K562 (cell line): ENCODE measurements around the gene NRGN. TPM values are rescaled to one million over a fixed set of nuclear protein-coding genes. Genes with fewer than 3 reads are reported as not detected.

Experiments
- BCOR ChIP-seq: fragments of 450-650 bp; IDR thresholded peaks from 2 replicates; pipeline ENCODE4 v1.6.1; 2016
- CBX2 ChIP-seq: fragments of 200-600 bp; sonication (generic); IDR thresholded peaks from one replicate; pipeline ENCODE4 v1.6.1; 2012; ENCODE audit warnings: mild to moderate bottlenecking, low read length, inconsistent platforms; ENCODE audit not compliant: insufficient read depth, poor library complexity, severe bottlenecking
- CTBP1 ChIP-seq: fragments of 450-650 bp; IDR thresholded peaks from 2 replicates; pipeline ENCODE4 v1.6.1; 2016; ENCODE audit warnings: borderline replicate concordance
- DIDO1 ChIP-seq: fragments of 450-650 bp; IDR thresholded peaks from 2 replicates; pipeline ENCODE4 v1.6.1; 2016; ENCODE audit warnings: low read depth, missing biosample characterization, missing genetic modification characterization
- ETV6 ChIP-seq, 3 experiments: fragments of 150-350 bp in 1 of 3; sonication (generic) in 1 of 3; formaldehyde crosslinking in 1 of 3; IDR thresholded peaks; 2 replicates each; pipeline versions ENCODE4 v1.6.1 to v1.8.0; 2014 to 2022; ENCODE audit warnings: borderline replicate concordance in 2 of 3, low read depth in 2 of 3, antibody characterized with exemption in 1 of 3, low read length in 1 of 3, mild to moderate bottlenecking in 1 of 3, missing genetic modification reagents in 1 of 3
- FOXA3 ChIP-seq, 2 experiments: fragments of 450-650 bp in 1 of 2; sonication (generic) in 1 of 2; formaldehyde crosslinking; IDR thresholded peaks in 1 of 2; conservative IDR thresholded peaks in 1 of 2; 2 replicates each; pipeline versions ENCODE4 v1.4.0 to v1.8.0; 2020 to 2022; ENCODE audit warnings: mild to moderate bottlenecking in 2 of 2, missing genetic modification reagents in 1 of 2
- IFI16 ChIP-seq: fragments of 250-450 bp; sonication (Bioruptor Pico); IDR thresholded peaks from 2 replicates; pipeline ENCODE4 v2.1.2; 2022; ENCODE audit warnings: mild to moderate bottlenecking, inconsistent platforms
- NFXL1 ChIP-seq: fragments of 450-650 bp; formaldehyde crosslinking; IDR thresholded peaks from 2 replicates; pipeline ENCODE4 v1.4.0; 2021; ENCODE audit warnings: mild to moderate bottlenecking
- POLR2H ChIP-seq: IDR thresholded peaks from 2 replicates; pipeline ENCODE4 v1.6.1; 2016; ENCODE audit warnings: missing genetic modification characterization, low read depth, mild to moderate bottlenecking, control low read depth, missing compliant biosample characterization, moderate library complexity
- U2AF1 ChIP-seq: fragments of 200-400 bp; formaldehyde crosslinking; optimal IDR thresholded peaks from 2 replicates; pipeline ENCODE3; 2017; ENCODE audit warnings: mild to moderate bottlenecking, low read depth, low read length, moderate library complexity
- ZNF140 ChIP-seq: fragments of 250-450 bp; sonication (Bioruptor Pico); IDR thresholded peaks from 2 replicates; pipeline ENCODE4 v1.8.0; 2021; ENCODE audit warnings: moderate library complexity, mild to moderate bottlenecking, inconsistent platforms
- ZNF143 ChIP-seq: sonication (generic); formaldehyde crosslinking; IDR thresholded peaks from 2 replicates; pipeline ENCODE4 v1.9.0; 2022; ENCODE audit warnings: mild to moderate bottlenecking, missing genetic modification reagents
- ZNF224 ChIP-seq: sonication (generic); formaldehyde crosslinking; IDR thresholded peaks from 2 replicates; pipeline ENCODE4 v1.8.0; 2022; ENCODE audit warnings: mild to moderate bottlenecking, missing genetic modification reagents
- ZNF384 ChIP-seq: IDR thresholded peaks from 2 replicates; pipeline ENCODE4 v1.6.1; 2012; ENCODE audit warnings: low read depth, low read length, improper control_type of control experiment
- polyA plus RNA-seq, 8 experiments: library from polyadenylated mRNA; depleted of rRNA in 4 of 8; stranded (reverse) in 5 of 8; unstranded in 3 of 8; fragments of >200 nt; fragmentation: Nextera tagmentation in 2 of 8; fragmentation: Illumina TruSeq in 1 of 8; extraction: Ambion mirVana in 2 of 8; extraction: Trizol in 1 of 8; gene quantifications; 2 replicates each; pipeline versions ENCODE4 v1.2.1 to v1.2.3, GENCODE V29; 2011 to 2014; ENCODE audit warnings: inconsistent platforms in 1 of 8, missing spikeins in 1 of 8
- total RNA-seq, 7 experiments: library from RNA; depleted of rRNA in 6 of 7; stranded (reverse); fragments of >200 nt in 6 of 7; fragmentation: Illumina TruSeq in 2 of 7; extraction: Trizol in 2 of 7; gene quantifications; 2 replicates each; pipeline versions ENCODE4 v1.2.1 to v1.2.3, GENCODE V29; 2011 to 2021; ENCODE audit warnings: low replicate concordance in 1 of 7
- TF ChIP-seq, protein P1 (sequence below): fragments of 450-650 bp; formaldehyde crosslinking; IDR thresholded peaks from 2 replicates; pipeline ENCODE4 v1.4.0; 2020; ENCODE audit warnings: mild to moderate bottlenecking, moderate library complexity
- TF ChIP-seq, protein P2 (sequence below), 3 experiments: IDR thresholded peaks in 2 of 3; conservative IDR thresholded peaks in 1 of 3; 2 replicates each; pipeline ENCODE4 v1.5.1; 2011 to 2012; ENCODE audit warnings: low read length in 3 of 3, mild to moderate bottlenecking in 3 of 3, control low read depth in 2 of 3, improper control_type of control experiment in 1 of 3, inconsistent platforms in 1 of 3, low read depth in 1 of 3, mixed read lengths in 1 of 3, moderate library complexity in 1 of 3; ENCODE audit not compliant: insufficient read depth in 2 of 3
- TF ChIP-seq, protein P3 (sequence below), 2 experiments: fragments of 450-650 bp in 1 of 2; sonication (generic) in 1 of 2; formaldehyde crosslinking in 1 of 2; IDR thresholded peaks in 1 of 2; conservative IDR thresholded peaks in 1 of 2; 2 replicates each; pipeline versions ENCODE4 v1.6.1 to v1.8.1; 2016 to 2023; ENCODE audit warnings: mild to moderate bottlenecking in 2 of 2, moderate library complexity in 2 of 2, inconsistent platforms in 1 of 2, missing genetic modification reagents in 1 of 2
- TF ChIP-seq, protein P4 (sequence below): fragments of 250-450 bp; sonication (Bioruptor Pico); IDR thresholded peaks from 2 replicates; pipeline ENCODE4 v1.8.0; 2021; ENCODE audit warnings: borderline replicate concordance, mild to moderate bottlenecking, moderate library complexity; ENCODE audit not compliant: poor library complexity, severe bottlenecking
- TF ChIP-seq, protein P5 (sequence below): fragments of 250-450 bp; sonication (Bioruptor Pico); IDR thresholded peaks from 2 replicates; pipeline ENCODE4 v1.4.0; 2020; ENCODE audit warnings: mild to moderate bottlenecking, moderate library complexity

The NRGN gene
- total and polyA plus RNA-seq, 9 of the 15 experiments (the other 6 are each of a cell fraction or from before 2014, with no cell fraction given) = 0.29 to 7.8 (median 3.5) TPM; not detected in 2

DNA sequence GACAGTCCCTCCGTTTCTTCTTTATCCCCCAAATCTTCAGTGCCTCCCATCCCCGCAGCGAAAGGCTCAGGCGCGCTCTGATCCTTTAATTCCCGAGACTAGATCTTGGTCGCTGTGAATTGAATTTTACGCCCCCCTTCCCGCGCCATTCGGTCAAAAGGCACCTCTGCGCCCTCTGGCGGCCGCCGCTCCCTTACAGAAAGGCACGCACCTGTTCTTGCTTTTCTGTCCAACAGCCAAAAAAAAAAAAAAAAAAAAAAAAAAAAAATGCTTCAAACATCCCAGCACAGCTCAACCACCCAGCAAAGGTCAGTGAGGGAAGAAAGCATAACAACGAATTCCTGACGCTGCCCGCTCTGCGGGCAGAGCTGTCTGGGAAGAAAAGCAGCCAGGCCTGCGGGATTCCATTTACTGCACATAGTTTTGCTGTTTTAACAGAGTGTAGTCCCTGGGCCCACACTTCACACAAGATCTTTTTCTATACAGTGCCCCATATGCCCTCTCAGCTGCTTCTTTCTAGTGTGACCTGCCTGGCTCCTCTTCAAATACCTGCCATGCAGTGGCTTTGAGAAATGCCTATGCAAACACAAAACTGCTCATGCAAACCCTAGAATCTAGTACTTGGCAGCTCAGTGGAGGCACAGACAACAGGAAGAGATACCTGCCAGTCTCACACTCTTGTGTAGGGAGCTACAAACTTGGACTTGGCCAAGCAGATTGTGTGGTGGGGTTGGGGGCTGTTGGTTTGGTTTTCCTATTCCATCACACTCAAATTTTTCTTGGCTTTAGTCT, 23.6 kb downstream of the NRGN start (continued):
- TF ChIP-seq, protein P1, sequence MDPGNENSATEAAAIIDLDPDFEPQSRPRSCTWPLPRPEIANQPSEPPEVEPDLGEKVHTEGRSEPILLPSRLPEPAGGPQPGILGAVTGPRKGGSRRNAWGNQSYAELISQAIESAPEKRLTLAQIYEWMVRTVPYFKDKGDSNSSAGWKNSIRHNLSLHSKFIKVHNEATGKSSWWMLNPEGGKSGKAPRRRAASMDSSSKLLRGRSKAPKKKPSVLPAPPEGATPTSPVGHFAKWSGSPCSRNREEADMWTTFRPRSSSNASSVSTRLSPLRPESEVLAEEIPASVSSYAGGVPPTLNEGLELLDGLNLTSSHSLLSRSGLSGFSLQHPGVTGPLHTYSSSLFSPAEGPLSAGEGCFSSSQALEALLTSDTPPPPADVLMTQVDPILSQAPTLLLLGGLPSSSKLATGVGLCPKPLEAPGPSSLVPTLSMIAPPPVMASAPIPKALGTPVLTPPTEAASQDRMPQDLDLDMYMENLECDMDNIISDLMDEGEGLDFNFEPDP = no peak
- no peak for TF ChIP-seq POLR2H (tag)
- no peak for TF ChIP-seq NFXL1 (CRISPR knock-in tag)
- no peak for TF ChIP-seq ZNF140 (CRISPR knock-in tag)
- no peak for TF ChIP-seq ZNF143 (CRISPR knock-in tag)
- no peak for TF ChIP-seq ETV6 (IDR thresholded peaks at IDR 0.05; ENCODE audit: borderline replicate concordance in 1 of 2, low read depth in 2 of 2, low read length in 1 of 2)
- no peak for TF ChIP-seq ETV6 (CRISPR knock-in tag; IDR thresholded peaks at IDR 0.05; ENCODE audit: borderline replicate concordance)
- TF ChIP-seq, protein P2, sequence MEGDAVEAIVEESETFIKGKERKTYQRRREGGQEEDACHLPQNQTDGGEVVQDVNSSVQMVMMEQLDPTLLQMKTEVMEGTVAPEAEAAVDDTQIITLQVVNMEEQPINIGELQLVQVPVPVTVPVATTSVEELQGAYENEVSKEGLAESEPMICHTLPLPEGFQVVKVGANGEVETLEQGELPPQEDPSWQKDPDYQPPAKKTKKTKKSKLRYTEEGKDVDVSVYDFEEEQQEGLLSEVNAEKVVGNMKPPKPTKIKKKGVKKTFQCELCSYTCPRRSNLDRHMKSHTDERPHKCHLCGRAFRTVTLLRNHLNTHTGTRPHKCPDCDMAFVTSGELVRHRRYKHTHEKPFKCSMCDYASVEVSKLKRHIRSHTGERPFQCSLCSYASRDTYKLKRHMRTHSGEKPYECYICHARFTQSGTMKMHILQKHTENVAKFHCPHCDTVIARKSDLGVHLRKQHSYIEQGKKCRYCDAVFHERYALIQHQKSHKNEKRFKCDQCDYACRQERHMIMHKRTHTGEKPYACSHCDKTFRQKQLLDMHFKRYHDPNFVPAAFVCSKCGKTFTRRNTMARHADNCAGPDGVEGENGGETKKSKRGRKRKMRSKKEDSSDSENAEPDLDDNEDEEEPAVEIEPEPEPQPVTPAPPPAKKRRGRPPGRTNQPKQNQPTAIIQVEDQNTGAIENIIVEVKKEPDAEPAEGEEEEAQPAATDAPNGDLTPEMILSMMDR (IDR thresholded peaks at IDR 0.05 in 2 of 3, conservative IDR thresholded peaks at IDR 0.05 in 1 of 3; ENCODE audit: insufficient read depth in 2 of 3, low read depth in 1 of 3, low read length in 3 of 3) = peak; percentile 82 to 84 (median 84)
- 0 out of 2 replicates have a peak, but pooled peaks have one; percentile 13 for TF ChIP-seq BCOR
- TF ChIP-seq, protein P3, sequence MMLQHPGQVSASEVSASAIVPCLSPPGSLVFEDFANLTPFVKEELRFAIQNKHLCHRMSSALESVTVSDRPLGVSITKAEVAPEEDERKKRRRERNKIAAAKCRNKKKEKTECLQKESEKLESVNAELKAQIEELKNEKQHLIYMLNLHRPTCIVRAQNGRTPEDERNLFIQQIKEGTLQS (IDR thresholded peaks at IDR 0.05) = no peak
- TF ChIP-seq, protein P3 (CRISPR knock-in tag; conservative IDR thresholded peaks at IDR 0.05) = no peak
- TF ChIP-seq U2AF1 = no peak
- no peak for TF ChIP-seq CBX2
- TF ChIP-seq ZNF384 = peak; percentile 97
- no peak for TF ChIP-seq FOXA3 (CRISPR knock-in tag; conservative IDR thresholded peaks at IDR 0.05 in 1 of 2, IDR thresholded peaks at IDR 0.05 in 1 of 2)
- 0 out of 2 replicates have a peak, but pooled peaks have one; percentile 33 for TF ChIP-seq DIDO1
- no peak for TF ChIP-seq IFI16 (CRISPR knock-in tag)
- TF ChIP-seq ZNF224 (CRISPR knock-in tag) = no peak
- TF ChIP-seq CTBP1 = 0 out of 2 replicates have a peak, but pooled peaks have one; percentile 5
- TF ChIP-seq, protein P4, sequence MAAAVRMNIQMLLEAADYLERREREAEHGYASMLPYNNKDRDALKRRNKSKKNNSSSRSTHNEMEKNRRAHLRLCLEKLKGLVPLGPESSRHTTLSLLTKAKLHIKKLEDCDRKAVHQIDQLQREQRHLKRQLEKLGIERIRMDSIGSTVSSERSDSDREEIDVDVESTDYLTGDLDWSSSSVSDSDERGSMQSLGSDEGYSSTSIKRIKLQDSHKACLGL (CRISPR knock-in tag) = no peak
- TF ChIP-seq, protein P5, sequence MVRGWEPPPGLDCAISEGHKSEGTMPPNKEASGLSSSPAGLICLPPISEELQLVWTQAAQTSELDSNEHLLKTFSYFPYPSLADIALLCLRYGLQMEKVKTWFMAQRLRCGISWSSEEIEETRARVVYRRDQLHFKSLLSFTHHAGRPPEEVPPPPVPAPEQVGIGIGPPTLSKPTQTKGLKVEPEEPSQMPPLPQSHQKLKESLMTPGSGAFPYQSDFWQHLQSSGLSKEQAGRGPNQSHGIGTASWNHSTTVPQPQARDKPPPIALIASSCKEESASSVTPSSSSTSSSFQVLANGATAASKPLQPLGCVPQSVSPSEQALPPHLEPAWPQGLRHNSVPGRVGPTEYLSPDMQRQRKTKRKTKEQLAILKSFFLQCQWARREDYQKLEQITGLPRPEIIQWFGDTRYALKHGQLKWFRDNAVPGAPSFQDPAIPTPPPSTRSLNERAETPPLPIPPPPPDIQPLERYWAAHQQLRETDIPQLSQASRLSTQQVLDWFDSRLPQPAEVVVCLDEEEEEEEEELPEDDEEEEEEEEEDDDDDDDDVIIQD (CRISPR knock-in tag) = no peak
